NCI-H1694 (cell line): Measurements from ENCODE around the gene USP28.
"Not testable (repeated sequence)": the region's sequence is repeated elsewhere in the genome, so short reads cannot be mapped to it uniquely, and the experiment has no call there.

Experiments used
- DNase-seq: peaks from one replicate; lab custom pipeline; 2025; lab: John Stamatoyannopoulos, UW

USP28 gene

GRCh38 chr11:113838005-113838404 is 37.4 kb downstream of the USP28 start:
- no peak for DNase-seq

- DNase-seq: no peak
These were observed 40.1 kb downstream of the USP28 start for GRCh38 chr11:113835306-113835705.

DNA sequence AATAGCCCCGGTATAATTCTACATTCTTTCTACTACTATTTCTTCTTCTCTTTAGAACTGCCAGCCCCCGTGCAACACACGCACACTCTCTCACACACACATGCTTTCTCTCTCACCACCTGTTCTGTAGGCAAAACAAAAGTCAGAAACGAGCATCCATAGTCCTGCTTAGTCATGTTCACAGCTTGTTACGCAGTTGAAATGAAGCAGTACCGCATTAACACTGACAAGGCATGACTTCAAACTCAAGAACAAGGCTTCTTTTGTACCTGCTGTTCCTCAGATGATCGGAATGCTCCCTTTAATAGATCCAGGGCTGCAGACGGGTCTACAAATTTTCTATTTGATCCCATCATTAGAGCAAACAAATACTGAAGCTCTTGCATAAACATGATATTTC is 42.2 kb downstream of the USP28 start:
- DNase-seq: no peak

DNA sequence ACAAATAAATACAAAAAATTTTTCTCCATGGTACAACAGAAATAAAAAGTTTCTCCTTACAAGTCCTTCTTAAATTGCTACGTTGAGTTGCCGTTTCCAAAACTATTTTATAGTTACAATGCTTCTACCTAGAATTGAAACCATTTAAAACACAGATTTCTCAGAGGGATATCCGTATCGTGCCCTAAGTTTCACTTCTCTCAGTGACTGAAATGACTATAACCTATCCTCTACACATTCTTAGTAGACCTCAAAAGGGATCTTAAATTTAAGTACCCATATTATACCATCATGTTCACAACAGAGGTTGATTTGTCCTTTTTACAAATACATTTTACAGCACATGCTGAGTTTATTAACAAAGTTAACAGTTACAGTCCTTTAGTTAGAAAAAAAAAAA is 44.1 kb downstream of the USP28 start:
- DNase-seq: no peak

DNA sequence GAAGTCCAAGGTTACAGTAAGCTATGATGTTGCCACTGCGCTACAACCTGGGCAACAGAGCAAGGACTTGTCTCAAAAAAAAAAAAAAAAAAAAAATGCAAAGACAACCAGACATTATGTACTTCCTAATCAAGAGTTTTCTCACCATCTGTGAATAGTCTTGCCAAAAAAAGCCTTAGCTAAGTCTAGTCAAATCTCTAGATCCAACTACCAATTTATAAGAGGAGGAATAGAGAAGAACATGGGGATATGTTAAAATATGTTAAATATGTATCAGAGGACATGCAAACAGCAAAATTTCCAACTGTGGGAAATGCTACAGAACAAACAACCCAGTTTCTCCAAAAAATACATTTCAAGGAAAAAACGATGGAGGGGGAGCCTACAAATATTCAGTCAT is 45.6 kb downstream of the USP28 start:
- DNase-seq: no peak

DNA sequence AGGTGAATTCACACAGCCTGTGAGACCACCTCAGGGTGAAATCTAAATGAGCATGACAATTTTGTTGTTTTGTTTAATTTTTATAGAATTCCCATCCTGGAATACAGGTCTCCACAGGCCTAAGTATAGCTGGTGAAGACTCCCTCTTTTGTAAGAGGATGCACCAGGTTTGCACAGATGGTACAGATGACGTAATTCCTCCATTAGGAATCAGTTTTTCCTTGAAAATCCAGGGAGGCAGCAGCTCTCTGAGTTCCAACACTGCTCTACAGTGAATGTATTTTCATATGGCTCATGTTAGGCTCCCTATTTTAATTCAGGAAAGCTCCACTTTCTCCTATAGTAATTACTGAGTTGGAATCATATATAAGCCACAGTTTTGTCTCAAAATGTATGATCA is 47.2 kb downstream of the USP28 start:
- no peak for DNase-seq

- no peak for DNase-seq
These were observed 47.9 kb downstream of the USP28 start for GRCh38 chr11:113827477-113827876.

DNA sequence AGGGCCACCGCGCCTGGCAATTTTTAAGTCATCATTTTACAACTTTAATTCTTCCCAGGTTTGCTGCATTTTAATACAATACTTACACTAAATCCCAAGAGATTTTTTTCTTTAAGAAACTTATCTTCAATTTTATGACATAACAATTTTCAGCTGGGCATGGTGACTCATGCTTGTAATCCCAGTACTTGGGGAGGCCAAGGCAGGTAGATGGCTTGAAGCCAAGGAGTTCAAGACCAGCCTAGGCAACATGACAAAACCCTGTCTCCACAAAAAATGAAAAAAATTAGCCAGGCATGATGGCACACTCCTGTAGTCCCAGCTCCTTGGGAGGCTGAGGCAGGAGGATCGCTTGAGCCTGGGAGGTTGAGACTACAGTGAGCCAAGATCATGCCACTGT is 56.9 kb downstream of the USP28 start:
- no peak for DNase-seq

DNA sequence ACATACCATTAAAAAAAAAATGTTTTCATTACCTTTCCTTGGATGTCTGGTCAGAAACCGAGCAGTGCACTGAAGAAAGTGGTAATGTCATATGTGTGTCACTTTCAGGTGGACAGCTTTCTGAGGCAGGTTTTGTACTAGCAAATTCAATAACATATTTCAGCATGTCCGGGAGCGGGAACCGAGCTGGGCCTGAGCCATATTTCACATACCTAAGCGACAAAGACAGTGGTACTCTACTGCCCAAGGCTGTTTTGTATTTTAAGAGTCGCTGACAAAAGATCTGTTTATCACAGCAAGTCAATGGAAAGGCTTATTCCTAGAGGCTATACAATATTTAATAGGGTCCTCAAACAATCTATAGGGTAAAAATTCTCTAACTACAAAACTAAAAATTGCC is 57.7 kb downstream of the USP28 start:
- no peak for DNase-seq

DNA sequence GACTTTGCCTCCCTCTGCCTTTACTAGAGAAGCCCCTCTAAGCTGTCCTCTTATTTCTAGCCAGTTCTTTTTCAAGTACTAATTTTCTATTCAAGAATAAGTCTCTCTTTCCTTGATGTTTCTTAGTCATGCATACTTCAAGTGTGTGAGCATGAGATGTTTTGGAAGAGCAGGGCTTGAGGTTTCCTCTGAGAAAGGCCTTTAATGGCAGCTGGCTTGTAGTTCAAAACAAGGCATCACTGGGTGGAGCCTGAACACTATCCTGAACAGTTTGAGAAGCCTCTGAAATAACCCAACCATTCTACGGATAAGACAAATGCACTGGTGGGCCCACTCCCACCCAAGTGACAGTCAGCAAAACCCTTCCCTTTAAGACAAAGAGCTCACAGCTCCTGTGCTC is 58.2 kb downstream of the USP28 start:
- DNase-seq: no peak

DNA sequence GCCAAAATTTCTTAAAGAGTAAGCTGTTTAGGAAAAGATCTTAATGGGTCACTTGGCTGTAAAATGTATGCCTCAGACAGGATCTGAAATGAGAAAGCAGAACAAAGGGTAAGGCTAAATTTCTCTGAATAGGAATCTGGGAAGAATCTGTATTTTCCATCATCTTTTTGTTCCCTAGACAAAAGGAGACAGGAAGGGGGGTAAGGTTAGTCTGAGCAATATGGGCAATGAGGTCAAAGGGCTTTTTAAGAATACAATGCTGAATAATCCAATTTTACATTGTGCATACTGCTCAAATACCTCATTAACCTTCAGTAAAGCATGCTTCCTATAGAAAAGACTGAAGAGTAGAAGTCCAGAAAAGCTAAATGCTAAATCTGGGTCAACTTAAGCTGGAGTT is 61.2 kb downstream of the USP28 start:
- no peak for DNase-seq

- no peak for DNase-seq
These were observed 66.4 kb downstream of the USP28 start for GRCh38 chr11:113808931-113809330.

GRCh38 chr11:113806406-113806805 is 69.0 kb downstream of the USP28 start:
- no peak for DNase-seq

DNA sequence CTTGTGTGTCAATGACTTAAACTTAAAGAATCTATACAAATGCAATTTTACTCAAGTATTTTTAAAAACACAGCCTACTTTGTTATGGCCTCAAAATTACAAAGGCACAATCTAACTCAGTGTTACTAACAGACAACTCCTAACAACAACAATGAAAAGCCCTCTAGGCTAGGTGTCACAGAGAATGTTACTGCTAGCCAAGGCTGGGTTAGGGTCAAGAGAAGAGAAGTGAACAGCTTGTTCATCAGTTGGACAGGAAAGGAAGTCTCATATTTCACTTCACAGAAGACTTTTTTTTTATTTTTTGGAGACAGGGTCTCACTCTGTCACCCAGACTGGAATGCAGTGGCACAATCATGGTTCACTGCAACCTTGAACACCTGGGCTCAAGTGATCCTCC is 69.7 kb downstream of the USP28 start:
- no peak for DNase-seq

GRCh38 chr11:113802621-113803020 is 72.8 kb downstream of the USP28 start:
- no peak for DNase-seq

GRCh38 chr11:113796663-113797259 is 78.6 kb downstream of the USP28 start:
- DNase-seq: peak; percentile 58

GRCh38 chr11:113789675-113790320 is 85.6 kb downstream of the USP28 start:
- no peak for DNase-seq

DNA sequence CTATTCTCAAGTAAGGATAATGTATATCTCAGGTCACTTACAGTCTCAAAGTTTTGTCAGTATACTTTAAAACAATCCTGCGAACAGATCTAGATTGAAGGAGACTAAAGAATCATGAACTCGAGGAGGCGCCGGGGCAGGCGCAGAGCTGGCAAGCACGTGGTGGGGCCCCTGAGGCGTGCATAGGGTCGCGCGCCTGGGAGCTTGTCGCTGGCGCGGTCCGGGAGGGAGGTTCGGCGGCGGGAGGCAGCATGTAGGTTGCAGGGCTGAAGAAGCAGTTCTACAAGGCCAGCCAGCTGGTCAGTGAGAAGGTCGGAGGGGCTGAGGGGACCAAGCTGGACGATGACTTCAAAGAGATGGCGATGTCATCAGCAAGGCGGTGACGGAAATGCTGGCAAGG is 86.4 kb downstream of the USP28 start:
- DNase-seq: not testable (repeated sequence)

DNA sequence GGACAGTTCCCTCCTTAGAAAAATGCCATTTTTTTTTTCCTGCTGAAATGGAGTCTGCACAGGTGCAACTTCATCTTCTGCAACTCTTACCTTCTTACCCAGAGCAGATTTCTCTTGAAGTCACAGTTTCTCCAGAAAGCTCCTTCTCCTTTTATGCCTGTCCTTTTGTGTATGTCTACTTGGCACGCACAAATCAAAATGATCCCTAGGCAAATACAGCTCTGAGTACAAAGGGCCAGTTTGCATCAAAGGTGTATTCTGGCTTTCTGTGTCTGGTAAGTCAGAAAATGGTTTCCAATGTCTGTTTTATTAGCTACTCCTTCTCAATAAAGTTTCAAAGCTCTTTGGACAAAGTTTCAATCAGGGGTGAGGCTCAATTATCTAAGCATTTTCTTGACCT is 93.2 kb downstream of the USP28 start:
- no peak for DNase-seq

GRCh38 chr11:113781682-113782081 is 93.7 kb downstream of the USP28 start:
- DNase-seq: no peak

GRCh38 chr11:113779496-113779895 is 95.9 kb downstream of the USP28 start, which contains the start of gene CLDN25:
TSS of gene CLDN25 (plus strand) at chr11:113779796. CDS start at chr11:113779796, 0 bp downstream.
- DNase-seq: no peak

DNA sequence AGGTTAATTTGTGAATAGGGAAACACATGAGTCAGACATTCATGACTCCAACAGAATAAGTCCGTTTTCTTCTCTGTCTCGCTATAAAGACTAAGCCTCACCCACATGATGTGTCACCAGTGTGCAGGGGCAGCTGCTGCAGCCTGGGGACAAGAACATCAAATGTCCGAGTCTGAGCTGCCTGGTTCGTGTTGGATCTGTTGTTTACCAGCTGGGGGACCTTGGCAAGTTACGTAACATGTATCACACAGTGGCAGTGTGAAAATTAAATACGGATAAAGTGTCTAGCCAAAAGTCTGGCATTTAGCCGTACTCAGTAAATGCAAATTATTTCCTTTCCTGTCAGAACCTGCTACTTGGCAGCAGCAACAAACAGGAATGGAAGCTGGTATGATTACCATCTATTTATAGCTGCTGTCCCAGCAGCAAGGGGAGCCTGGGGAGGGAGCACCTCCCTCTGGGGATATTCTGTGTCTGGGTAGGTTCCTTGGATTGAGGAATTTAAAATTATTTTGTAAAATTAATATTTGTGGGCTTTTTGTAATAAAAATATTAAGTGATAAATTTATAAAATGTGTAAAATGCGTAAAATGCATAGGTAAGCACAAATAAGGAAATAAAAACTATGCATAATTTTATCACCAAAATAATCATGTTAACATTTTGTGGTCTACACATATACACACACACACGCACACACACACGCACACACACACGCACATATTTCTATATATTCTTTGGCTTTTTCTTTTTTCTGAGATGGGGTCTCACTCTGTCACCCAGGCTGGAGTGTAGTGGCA is 97.1 kb downstream of the USP28 start:
- peak; percentile 45 for DNase-seq

- DNase-seq: no peak
These were observed 101.2 kb downstream of the USP28 start for GRCh38 chr11:113774174-113774503.
